HG03064 (cell line): Measurements from ENCODE around the gene PRAMEF18.
"Not testable (repeated sequence)": the region's sequence is repeated elsewhere in the genome, so short reads cannot be mapped to it uniquely, and the experiment has no call there.

Experiments
- ATAC-seq: cut with Tn5 transposase; IDR thresholded peaks from one replicate; pipeline ENCODE4 v1.9.1; 2021; ENCODE audit warnings: low read depth; ENCODE audit not compliant: unreplicated experiment

Gene PRAMEF18

GRCh38 chr1:13225675-13226204 is at the start of gene PRAMEF18:
PRAMEF18 (minus strand) TSS chr1:13226154; CDS start chr1:13226106, 48 bp downstream.
- not testable (repeated sequence) for ATAC-seq

GRCh38 chr1:13265124-13265523 is 39.2 kb upstream of the PRAMEF18 start:
- not testable (repeated sequence) for ATAC-seq

DNA sequence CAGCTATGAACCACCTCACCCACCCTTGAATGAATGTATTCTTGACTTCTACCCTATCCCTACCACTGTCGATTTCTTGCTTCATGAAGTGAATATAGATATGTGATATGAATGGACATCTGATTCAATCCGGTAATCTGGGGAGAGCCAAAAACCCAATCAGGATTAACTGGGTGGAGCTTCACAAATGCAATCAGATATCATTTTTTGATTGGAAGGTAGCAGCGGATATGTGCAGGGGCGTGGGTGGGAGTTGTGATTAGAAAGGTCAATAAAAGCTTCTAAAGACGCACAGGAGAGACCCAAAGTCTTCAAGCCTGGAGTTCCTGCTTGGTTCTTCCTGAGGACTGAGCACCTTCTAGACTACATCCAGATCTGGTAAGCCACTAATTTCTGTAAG is 27.9 kb upstream of the PRAMEF18 start, which contains the start of gene PRAMEF5:
PRAMEF5 (plus strand) TSS at position 301 of the 400 bp plus-strand sequence. CDS start 5,071 bp downstream, outside the sequence.
- not testable (repeated sequence) for ATAC-seq

- ATAC-seq = not testable (repeated sequence)
These were observed 21.2 kb upstream of the PRAMEF18 start for GRCh38 chr1:13247122-13247521.

DNA sequence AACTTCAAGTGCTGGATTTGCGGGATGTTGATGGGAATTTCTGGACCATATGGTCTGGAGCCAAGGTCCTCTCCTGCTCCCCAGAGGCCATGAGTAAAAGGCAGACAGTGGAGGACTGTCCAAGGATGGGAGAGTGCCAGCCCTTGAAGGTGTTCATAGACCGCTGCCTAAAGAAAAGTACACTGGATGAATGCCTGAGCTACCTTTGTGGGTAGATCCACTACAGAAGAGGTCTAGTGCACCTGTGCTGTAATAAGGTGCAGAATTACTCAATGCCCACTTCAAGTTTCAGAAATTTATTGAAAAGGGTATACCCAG is 20.6 kb upstream of the PRAMEF18 start:
- ATAC-seq = not testable (repeated sequence)

DNA sequence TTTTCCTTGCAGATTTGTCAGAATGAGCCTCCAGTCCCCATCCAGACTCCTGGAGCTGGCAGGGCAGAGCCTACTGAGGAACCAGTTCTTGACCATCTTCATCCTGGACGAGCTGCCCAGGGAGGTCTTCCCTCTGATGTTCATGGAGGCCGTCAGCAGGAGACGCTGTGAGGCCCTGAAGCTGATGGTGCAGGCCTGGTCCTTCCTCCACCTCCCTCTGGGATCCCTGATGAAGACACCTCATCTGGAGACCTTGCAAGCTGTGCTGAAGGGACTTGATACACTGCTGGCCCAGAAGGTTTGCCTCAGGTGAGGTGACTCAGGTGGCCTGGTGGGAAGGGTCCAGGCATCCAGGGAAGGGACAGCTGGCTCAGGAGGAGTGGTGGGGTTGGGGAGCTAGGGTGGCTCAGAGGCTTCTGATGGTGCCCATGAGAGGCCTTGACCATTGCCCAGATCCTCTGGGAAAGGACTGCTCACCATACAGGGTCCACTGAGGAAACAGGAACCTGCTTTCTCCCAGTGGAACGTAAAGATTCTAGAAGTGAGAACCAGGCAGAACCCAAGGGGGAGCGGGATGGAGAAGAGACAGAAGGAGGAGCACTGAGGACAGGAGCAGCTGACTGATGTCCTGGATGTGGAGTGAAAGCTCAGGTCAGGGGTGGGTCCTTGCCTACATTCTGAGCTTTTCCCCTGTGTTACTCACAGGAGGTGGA is 20.0 kb upstream of the PRAMEF18 start:
- ATAC-seq = not testable (repeated sequence)

DNA sequence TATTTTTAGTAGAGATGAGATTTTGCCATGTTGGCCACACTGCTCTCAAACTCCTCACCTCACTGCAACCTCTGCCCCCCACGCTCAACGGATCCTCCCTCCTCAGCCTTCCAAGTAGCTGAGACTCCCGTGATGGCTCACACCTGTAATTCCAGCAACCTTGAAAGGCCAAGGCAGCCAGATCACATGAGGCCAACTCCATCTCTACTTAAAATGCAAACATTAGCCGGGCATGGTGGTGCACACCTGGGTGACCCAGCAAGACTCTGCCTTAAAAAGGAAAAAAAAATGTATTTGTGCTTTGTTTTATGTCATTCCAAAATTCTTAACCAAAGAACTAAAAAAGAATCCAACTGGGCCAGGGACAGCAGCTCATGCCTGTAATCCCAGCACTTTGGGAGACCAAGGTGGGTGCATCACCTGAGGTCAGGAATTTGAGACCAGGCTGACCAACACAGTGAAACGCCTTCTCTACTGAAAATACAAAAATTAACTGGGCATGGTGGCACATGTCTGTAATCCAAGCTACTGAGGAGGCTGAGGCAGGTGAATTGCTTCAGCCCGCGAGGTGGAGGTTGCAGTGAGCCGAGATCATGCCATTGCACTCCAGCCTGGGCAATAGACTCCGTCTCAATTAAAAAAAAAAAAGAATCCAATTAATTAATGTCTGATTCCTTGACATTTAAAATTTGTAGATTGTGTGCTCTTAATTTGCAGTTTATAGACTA is 17.7 kb upstream of the PRAMEF18 start:
- ATAC-seq = not testable (repeated sequence)

GRCh38 chr1:13239633-13240032 is 13.7 kb upstream of the PRAMEF18 start:
- not testable (repeated sequence) for ATAC-seq

- ATAC-seq = not testable (repeated sequence)
These were observed 11.6 kb upstream of the PRAMEF18 start for GRCh38 chr1:13237572-13237971.

DNA sequence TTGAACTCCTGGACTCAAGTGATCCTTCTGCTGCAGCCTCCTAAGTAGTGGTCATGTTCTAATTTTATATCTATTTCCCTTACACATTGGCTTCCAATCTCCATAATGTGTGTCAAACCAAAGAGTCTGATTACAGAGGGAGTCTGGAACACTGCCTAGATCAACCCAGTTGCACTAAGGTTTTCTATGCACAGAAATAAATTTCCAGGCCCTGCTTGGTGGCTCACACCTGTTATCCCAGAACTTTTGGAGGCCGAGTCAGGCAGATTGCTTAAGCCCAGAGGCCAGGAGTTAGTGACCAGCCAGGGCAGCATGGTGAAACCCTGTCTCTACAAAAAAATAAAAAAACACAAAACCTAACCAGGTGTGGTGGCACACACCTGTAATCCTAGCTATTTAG is 8.1 kb upstream of the PRAMEF18 start:
- not testable (repeated sequence) for ATAC-seq

DNA sequence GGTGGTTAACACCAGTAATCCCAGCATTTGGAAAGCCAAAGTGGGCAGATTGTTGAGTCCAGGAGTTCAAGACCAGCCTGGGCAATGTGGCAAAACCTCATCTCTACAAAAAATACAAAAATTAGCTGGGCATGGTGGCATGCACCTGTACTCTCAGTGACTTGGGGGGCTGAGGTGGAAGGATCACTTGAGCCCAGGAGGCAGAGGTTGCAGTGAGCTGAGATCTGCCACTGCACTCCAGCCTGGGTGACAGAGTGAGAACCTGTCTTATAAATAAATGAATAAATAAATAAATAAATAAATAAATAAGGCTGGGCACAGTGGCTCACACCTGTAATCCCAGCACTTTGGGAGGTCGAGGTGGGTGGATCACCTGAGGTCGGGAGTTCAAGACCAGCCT is 6.1 kb upstream of the PRAMEF18 start:
- ATAC-seq = not testable (repeated sequence)

DNA sequence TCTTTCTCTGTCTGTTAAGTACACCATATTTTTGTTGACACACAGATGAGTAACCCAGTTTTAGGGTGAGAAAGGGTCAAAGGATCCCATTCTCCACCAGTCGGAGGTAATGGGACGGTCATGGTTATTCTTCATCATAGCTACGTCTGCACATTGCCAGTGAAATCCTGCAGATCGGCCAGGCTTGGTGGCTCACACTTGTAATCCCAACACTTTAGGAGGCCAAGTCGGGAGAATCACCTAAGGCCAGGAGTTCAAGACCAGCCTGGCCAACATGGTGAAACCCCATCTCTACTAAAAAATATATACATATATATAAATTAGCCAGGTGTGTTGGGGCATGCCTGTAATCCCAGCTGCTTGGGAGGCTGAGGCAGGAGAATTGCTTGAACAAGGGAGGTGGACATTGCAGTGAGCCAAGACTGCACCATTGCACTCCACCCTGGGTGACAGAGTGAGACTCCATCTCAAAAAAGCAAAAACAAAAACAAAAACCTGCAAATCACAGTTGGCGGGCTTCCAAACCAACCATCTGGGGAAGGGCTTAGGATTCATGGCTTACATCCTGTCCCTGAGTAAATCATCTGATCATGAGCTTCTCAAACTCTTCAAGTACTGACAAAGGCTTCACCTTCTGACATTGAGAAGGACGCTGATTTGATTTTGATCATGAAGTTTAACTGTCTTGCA is 5.3 kb upstream of the PRAMEF18 start:
- not testable (repeated sequence) for ATAC-seq

GRCh38 chr1:13230601-13231000 is 4.6 kb upstream of the PRAMEF18 start:
- ATAC-seq = not testable (repeated sequence)

GRCh38 chr1:13230096-13230495 is 4.1 kb upstream of the PRAMEF18 start:
- ATAC-seq = not testable (repeated sequence)

DNA sequence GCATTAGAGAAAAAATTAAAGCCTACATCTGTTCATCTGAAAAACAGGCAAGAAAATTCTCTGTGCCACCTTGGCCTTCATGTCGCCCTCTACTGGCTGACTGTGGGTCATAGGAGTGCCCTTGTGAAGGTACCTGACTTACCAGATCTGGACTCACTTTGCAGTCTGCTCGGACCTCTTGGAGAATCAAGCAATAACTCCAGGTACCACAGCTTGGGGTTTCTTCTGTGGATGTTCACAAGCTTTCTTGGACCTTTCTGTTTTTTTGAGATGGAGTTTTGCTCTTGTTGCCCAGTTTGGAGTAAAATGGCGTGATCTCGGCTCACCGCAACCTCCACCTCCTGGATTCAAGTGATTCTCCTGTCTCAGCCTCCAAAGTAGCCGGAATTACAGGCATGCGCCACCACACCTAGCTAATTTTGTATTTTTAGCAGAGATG is 2.4 kb upstream of the PRAMEF18 start:
- no peak for ATAC-seq

DNA sequence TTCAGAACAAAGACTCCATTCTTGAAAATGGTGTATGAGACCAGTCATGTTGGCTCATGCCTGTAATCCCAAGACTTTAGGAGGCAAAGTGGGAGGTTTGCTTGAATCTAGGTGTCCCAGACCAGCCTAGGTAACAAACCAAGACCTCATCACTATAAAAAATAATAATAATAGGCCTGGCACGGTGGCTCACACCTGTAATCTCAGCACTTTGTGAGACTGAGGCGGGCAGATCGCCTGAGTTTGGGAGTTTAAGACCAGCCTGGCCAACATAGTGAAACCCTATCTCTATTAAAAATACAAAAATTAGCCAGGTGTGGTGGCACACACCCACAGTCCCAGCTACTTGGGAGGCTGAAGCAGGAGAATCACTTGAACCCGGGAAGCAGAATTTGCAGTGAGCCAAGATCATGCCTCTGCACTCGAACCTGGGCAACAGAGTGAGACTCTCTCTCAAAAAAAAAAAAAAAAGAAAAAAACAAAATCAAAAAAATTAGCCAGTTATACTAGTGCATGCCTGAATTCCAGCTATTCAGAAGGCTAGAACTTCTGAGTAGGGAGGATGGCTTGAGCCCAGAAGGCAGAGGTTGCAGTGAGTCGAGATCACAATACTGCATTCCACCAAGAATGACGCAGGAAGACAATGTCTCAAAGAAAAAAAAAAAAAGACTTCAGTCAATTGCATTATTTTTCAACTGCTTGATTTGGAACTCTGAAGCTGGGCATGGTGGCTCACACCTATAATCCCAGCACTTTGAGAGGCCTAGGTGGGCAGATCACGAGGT is 1.5 kb upstream of the PRAMEF18 start:
- not testable (repeated sequence) for ATAC-seq

DNA sequence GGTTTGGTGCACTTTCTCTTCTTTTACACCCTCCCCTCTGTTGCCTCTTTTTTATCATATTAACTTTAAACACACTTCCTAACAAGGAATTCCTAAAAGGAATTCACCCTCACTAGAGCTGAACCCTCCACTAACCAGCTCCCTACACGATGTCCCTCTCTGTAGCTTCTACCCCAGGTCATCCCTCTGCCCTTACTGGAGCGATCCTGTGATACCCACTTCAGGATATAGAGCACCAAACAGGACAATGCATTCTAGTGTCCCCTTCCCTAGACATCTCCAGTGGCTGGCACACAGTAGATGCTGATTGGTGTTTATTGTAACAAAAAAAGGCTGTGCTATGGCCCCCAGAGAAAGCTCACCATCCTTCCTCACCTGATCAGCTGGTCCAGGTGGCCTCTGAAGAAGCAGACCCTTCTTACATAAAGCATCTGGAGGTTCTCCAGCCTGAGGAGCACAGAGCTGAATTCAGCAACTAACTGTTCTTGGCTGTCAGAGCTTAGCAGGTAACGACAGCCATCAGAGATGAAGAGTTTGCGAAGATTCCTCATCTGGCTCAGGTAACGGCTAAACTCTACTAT is 1.4 kb downstream of the PRAMEF18 start:
- no peak for ATAC-seq

- not testable (repeated sequence) for ATAC-seq
These were observed 3.2 kb downstream of the PRAMEF18 start for GRCh38 chr1:13222788-13223187.

DNA sequence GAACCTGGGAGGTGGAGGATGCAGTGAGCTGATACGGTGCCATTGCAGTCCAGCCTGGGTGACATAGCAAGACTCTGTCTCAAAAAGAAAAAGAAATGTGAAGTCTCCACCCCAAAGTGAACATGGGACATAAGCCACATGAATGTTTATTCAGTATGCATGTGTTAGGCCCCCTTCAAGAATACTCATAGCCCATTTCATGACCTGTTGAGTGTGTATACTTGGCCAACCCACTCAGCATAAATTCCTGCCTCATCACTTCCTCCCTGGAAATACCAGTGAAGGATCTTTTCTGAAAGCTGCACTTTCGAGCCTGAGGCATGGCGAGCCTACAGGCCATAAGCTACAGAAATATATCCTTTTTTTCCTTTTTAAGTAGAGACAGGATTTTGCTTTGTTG is 6.8 kb downstream of the PRAMEF18 start:
- ATAC-seq = not testable (repeated sequence)

- ATAC-seq = not testable (repeated sequence)
These were observed 9.3 kb downstream of the PRAMEF18 start for GRCh38 chr1:13216619-13217018.
